Endodermal cell (in vitro differentiated cells): ENCODE results near the gene CNGA3. TPM values are rescaled to one million over a fixed set of nuclear protein-coding genes. Genes with fewer than 3 reads are reported as not detected.

Source experiments
- DNase-seq: peaks from one replicate; pipeline ENCODE4 v3.0.0-alpha.2; 2017
- H3K27ac ChIP-seq: 2 replicates; pipeline ENCODE4 v1.5.1; 2013; ENCODE audit warnings: mild to moderate bottlenecking, low read depth, low read length, moderate library complexity
- H3K27me3 ChIP-seq: 2 replicates; pipeline ENCODE4 v1.6.1; 2013; ENCODE audit warnings: mild to moderate bottlenecking, low read length, moderate library complexity; ENCODE audit not compliant: insufficient read depth, control insufficient read depth, poor library complexity, severe bottlenecking
- H3K36me3 ChIP-seq: 2 replicates; pipeline ENCODE4 v1.7.0; 2013; ENCODE audit warnings: mild to moderate bottlenecking, low read length, moderate library complexity; ENCODE audit not compliant: control insufficient read depth, insufficient read depth
- H3K4me1 ChIP-seq: one replicate; pipeline ENCODE4 v1.7.0; 2013; ENCODE audit warnings: low read length; ENCODE audit not compliant: control insufficient read depth, insufficient read depth
- H3K4me3 ChIP-seq: 2 replicates; pipeline ENCODE4 v1.5.1; 2013; ENCODE audit warnings: mild to moderate bottlenecking, low read length, moderate library complexity
- H3K9ac ChIP-seq: 2 replicates; pipeline ENCODE4 v1.6.1; 2013; ENCODE audit warnings: mild to moderate bottlenecking, low read length, moderate library complexity; ENCODE audit not compliant: poor library complexity, severe bottlenecking; ENCODE audit errors: extremely low read depth
- H3K9me3 ChIP-seq: 2 replicates; pipeline ENCODE4 v1.6.1; 2013; ENCODE audit warnings: mild to moderate bottlenecking, low read length, moderate library complexity; ENCODE audit not compliant: control insufficient read depth
- H3K27ac Mint-ChIP-seq: 2 replicates; pipeline ENCODE4 v1.8.0; 2020; ENCODE audit warnings: mixed read lengths
- H3K27me3 Mint-ChIP-seq: 2 replicates; pipeline ENCODE4 v1.8.0; 2021; ENCODE audit warnings: mild to moderate bottlenecking, mixed read lengths; ENCODE audit not compliant: insufficient read depth
- H3K36me3 Mint-ChIP-seq: 2 replicates; pipeline ENCODE4 v1.8.0; 2020; ENCODE audit warnings: low read depth, mixed read lengths
- H3K4me1 Mint-ChIP-seq: 2 replicates; pipeline ENCODE4 v1.8.0; 2020; ENCODE audit warnings: mixed read lengths
- H3K4me3 Mint-ChIP-seq: 2 replicates; pipeline ENCODE4 v1.8.0; 2020; ENCODE audit warnings: mild to moderate bottlenecking, moderate library complexity, mixed read lengths
- H3K9me3 Mint-ChIP-seq: 2 replicates; pipeline ENCODE4 v1.8.0; 2020; ENCODE audit warnings: mild to moderate bottlenecking, mixed read lengths
- WGBS, 2 experiments: methylation state at CpG; one replicate each; pipeline versions ENCODE4 v1.1.5 to v1.1.7; 2013; ENCODE audit warnings: missing lambda C conversion rate in 2 of 2, mixed read lengths in 1 of 2; ENCODE audit not compliant: insufficient coverage in 1 of 2, insufficient read length in 1 of 2; 5-methylcytosine and 5-hydroxymethylcytosine counted together
- total RNA-seq, 2 donors: library from RNA; stranded (reverse); fragmentation: NEBNext Ultra II Directional in 1 of 2; extraction: Animal tissue kit (Norgen Biotek cat#: 25700) in 1 of 2; gene quantifications; 2 replicates in 1 of 2; 3 replicates in 1 of 2; pipeline ENCODE4 v1.2.1, GENCODE V29; 2021
- TF ChIP-seq, protein P1 (sequence below): fragments of 200-600 bp; sonication (generic); conservative IDR thresholded peaks from 2 replicates; pipeline ENCODE4 v1.5.0; 2021; ENCODE audit warnings: antibody characterized with exemption, mild to moderate bottlenecking

Gene CNGA3
- total RNA-seq, 2 donors from 2014 or later: 0.33 TPM; not detected in 1

DNA sequence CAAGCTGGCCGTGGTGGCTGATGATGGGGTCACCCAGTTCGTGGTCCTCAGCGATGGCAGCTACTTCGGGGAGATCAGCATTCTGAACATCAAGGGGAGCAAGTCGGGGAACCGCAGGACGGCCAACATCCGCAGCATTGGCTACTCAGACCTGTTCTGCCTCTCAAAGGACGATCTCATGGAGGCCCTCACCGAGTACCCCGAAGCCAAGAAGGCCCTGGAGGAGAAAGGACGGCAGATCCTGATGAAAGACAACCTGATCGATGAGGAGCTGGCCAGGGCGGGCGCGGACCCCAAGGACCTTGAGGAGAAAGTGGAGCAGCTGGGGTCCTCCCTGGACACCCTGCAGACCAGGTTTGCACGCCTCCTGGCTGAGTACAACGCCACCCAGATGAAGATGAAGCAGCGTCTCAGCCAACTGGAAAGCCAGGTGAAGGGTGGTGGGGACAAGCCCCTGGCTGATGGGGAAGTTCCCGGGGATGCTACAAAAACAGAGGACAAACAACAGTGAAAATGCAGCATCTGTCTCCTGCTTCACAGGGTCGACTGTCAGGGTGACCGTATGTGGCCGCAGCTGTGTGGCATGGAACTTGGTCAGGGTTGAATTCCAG, 50.6 kb downstream of the CNGA3 start:
- no peaks in the 10 kb centered on the region for H3K36me3 Mint-ChIP-seq
- H3K4me3 ChIP-seq: no peak overlapping the region
- H3K27ac Mint-ChIP-seq: no peak overlapping the region
- DNase-seq: peak; percentile 17
- no peaks in the 10 kb centered on the region for H3K36me3 ChIP-seq
- WGBS, 2 experiments: 93 to 96% methylated on average over 20 to 23 of the region's 23 CpGs
- H3K4me3 Mint-ChIP-seq: no peak overlapping the region
- H3K27me3 ChIP-seq: no peaks in the 10 kb centered on the region
- no peaks in the 10 kb centered on the region for H3K9me3 Mint-ChIP-seq
- no peaks in the 10 kb centered on the region for H3K9me3 ChIP-seq
- no peaks in the 10 kb centered on the region for H3K4me1 Mint-ChIP-seq
- H3K4me1 ChIP-seq: peaks cover 5% of the 10 kb centered on the region
- TF ChIP-seq, protein P1, sequence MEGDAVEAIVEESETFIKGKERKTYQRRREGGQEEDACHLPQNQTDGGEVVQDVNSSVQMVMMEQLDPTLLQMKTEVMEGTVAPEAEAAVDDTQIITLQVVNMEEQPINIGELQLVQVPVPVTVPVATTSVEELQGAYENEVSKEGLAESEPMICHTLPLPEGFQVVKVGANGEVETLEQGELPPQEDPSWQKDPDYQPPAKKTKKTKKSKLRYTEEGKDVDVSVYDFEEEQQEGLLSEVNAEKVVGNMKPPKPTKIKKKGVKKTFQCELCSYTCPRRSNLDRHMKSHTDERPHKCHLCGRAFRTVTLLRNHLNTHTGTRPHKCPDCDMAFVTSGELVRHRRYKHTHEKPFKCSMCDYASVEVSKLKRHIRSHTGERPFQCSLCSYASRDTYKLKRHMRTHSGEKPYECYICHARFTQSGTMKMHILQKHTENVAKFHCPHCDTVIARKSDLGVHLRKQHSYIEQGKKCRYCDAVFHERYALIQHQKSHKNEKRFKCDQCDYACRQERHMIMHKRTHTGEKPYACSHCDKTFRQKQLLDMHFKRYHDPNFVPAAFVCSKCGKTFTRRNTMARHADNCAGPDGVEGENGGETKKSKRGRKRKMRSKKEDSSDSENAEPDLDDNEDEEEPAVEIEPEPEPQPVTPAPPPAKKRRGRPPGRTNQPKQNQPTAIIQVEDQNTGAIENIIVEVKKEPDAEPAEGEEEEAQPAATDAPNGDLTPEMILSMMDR: no peak
- no peak overlapping the region for H3K9ac ChIP-seq
- H3K27ac ChIP-seq: no peak overlapping the region
- peaks cover 10% of the 10 kb centered on the region for H3K27me3 Mint-ChIP-seq

DNA sequence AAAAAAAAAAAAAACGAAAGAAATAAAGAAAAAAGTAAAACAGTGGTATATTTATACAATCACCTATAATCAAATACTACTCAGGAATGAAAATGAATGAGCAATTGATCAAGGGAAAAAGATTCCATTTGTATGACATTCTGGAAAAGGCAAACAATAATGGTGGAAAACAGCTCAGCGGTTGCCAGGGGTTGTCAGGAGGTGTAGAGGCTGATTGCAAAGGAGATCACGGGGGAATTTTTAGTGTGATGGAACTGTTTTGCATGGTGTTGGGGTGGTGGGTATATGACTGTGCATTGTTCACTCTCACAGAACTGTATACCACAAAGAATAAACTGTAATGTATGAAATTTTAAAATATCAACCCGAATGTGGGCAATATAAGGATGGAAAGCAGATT, 52.9 kb downstream of the CNGA3 start:
- peak; percentile 3 for DNase-seq
- no peak overlapping the region for H3K4me3 Mint-ChIP-seq
- H3K9me3 Mint-ChIP-seq: no peaks in the 10 kb centered on the region
- Histone ChIP-seq H3K27ac (no peak overlapping the region), H3K9ac (no peak overlapping the region), H3K27me3 (no peaks in the 10 kb centered on the region), H3K36me3 (no peaks in the 10 kb centered on the region), H3K9me3 (no peaks in the 10 kb centered on the region), H3K4me1 (peaks cover 5% of the 10 kb centered on the region), H3K4me3 (no peak overlapping the region)
- WGBS, 2 experiments: 78% methylated on average over 3 of the region's 4 CpGs; no CpG with 5 or more reads in 1 of the 2 experiments
- H3K27ac Mint-ChIP-seq: no peak overlapping the region
- TF ChIP-seq, protein P1: no peak
- H3K36me3 Mint-ChIP-seq: no peaks in the 10 kb centered on the region
- H3K4me1 Mint-ChIP-seq: no peaks in the 10 kb centered on the region
- H3K27me3 Mint-ChIP-seq: peaks cover 10% of the 10 kb centered on the region

DNA sequence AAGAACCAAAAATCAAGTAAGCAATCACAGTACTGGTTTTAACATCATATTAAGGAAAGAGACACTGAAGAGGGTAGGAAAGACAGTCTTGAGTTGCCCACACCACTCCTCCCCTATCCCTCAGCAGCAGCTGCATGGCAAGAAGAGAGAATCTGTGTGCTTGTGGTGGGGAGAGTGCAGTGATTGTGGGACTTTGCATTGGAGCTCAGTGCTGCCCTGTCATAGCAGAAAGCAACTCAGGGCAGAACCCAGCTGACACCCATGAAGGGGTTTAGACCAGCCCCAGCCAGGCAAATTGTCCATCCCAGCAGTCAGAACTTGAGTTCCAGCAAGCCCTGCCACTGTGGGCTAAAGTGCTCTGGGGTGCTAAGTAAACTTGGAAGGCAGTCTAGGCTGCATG, 57.6 kb downstream of the CNGA3 start:
- Mint-ChIP-seq H3K27me3 (peaks cover 4% of the 10 kb centered on the region), H3K4me1 (peaks cover 6% of the 10 kb centered on the region), H3K36me3 (no peaks in the 10 kb centered on the region), H3K4me3 (no peak overlapping the region), H3K27ac (no peak overlapping the region), H3K9me3 (peaks cover 4% of the 10 kb centered on the region)
- TF ChIP-seq, protein P1: no peak
- no peak for DNase-seq
- Histone ChIP-seq H3K27ac (no peak overlapping the region), H3K4me3 (no peak overlapping the region), H3K27me3 (no peaks in the 10 kb centered on the region), H3K4me1 (peaks cover 5% of the 10 kb centered on the region), H3K9me3 (peaks cover 4% of the 10 kb centered on the region), H3K9ac (no peak overlapping the region), H3K36me3 (no peaks in the 10 kb centered on the region)
